ENCODE measurements around the gene PRDM5.
"Not testable (repeated sequence)": the region's sequence is repeated elsewhere in the genome, so short reads cannot be mapped to it uniquely, and the experiment has no call there.

DNA sequence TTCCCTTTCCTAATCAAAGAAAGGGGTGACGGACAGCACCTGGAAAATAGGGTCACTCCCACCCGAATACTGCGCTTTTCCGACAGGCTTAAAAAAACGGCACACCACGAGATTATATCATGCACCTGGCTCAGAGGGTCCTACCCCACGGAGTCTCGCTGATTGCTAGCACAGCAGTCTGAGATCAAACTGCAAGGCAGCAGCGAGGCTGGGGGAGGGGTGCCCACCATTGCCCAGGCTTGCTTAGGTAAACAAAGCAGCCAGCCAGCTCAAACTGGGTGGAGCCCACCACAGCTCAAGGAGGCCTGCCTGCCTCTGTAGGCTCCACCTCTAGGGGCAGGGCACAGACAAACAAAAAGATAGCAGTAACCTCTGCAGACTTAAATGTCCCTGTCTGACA, 180.9 kb downstream of the PRDM5 start:
- TF ChIP-seq, protein P1, sequence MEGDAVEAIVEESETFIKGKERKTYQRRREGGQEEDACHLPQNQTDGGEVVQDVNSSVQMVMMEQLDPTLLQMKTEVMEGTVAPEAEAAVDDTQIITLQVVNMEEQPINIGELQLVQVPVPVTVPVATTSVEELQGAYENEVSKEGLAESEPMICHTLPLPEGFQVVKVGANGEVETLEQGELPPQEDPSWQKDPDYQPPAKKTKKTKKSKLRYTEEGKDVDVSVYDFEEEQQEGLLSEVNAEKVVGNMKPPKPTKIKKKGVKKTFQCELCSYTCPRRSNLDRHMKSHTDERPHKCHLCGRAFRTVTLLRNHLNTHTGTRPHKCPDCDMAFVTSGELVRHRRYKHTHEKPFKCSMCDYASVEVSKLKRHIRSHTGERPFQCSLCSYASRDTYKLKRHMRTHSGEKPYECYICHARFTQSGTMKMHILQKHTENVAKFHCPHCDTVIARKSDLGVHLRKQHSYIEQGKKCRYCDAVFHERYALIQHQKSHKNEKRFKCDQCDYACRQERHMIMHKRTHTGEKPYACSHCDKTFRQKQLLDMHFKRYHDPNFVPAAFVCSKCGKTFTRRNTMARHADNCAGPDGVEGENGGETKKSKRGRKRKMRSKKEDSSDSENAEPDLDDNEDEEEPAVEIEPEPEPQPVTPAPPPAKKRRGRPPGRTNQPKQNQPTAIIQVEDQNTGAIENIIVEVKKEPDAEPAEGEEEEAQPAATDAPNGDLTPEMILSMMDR (conservative IDR thresholded peaks at IDR 0.05 in 1 of 2, IDR thresholded peaks at IDR 0.05 in 1 of 2; ENCODE audit: low read depth in 1 of 2, low read length in 2 of 2) = not testable (repeated sequence)
- not testable (repeated sequence) for TF ChIP-seq EZH2 (IDR thresholded peaks at IDR 0.05; ENCODE audit: low read length, missing control alignments)

Data from fibroblast of lung (primary cell).